Globus pallidus (tissue), 1 donor: Measurements from ENCODE around the gene CTBP2.
"Not testable (repeated sequence)": the region's sequence is repeated elsewhere in the genome, so short reads cannot be mapped to it uniquely, and the experiment has no call there.

Experiments used
- DNase-seq: peaks from one replicate; pipeline ENCODE4 v3.0.0-alpha.2; 2015; ENCODE audit warnings: low spot score

Gene CTBP2

DNA sequence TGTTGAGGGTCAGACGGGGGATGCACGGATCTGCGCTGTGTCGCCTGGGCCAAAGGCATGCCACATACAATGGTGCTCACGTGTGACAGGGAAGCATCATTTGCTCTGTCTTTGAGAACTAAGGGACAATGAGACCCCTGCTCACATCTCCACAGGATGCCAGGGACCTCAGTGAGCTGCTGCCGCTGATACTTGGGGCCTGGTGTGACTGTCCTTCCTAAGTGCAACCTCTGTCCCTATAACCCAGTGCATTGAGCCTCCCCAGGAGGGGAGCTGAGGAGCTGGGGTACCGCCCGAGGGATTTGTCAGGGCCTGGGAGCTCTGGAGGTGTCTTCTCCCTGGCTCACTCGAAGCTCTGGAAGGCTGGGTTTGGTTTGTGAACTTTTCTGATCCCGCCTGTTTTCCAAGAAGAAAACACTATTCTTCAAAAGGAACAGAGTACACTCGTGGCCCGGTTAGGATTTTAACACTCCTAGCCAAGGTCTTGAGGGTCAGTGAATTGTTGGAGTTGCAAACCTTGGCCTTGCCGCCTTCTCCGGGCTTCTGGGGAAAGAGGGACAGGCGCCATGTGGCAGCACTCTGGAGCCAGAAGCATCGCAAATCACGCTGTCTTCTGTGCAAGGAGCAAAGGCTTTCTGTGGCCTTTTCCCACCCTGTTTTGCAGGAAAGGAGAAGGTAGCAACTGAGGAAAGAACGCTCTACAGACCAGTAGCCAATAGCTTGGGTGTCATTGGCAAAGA is 26.2 kb upstream of the CTBP2 start:
- no peak for DNase-seq

GRCh38 chr10:125179107-125179506 is 18.7 kb upstream of the CTBP2 start:
- not testable (repeated sequence) for DNase-seq

- DNase-seq = no peak
Observed at GRCh38 chr10:125177641-125178640, 17.6 kb upstream of the CTBP2 start.

DNA sequence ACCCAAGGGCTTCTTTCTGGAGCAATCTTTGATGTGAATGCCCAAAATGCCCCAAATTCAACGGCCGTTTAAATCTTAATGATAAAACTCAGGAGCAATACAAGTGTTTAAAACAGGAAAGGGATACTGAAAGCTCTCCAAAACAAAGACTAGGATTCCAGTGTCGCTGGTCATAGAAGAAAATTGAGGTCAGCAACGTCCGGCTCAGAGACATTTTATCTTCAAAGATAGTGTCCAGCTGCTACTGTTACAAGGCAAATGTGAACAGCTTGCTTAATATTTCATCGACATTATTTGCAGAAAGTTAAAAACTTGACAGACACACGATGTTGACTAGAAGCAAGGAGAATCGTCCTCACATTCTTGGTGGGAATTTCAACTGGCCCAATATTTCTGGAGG is 15.4 kb upstream of the CTBP2 start:
- no peak for DNase-seq

GRCh38 chr10:125174360-125174759 is 14.0 kb upstream of the CTBP2 start:
- DNase-seq = no peak

GRCh38 chr10:125172694-125173093 is 12.3 kb upstream of the CTBP2 start:
- DNase-seq = no peak

- no peak for DNase-seq
Observed at GRCh38 chr10:125171402-125172306, 11.3 kb upstream of the CTBP2 start.

DNA sequence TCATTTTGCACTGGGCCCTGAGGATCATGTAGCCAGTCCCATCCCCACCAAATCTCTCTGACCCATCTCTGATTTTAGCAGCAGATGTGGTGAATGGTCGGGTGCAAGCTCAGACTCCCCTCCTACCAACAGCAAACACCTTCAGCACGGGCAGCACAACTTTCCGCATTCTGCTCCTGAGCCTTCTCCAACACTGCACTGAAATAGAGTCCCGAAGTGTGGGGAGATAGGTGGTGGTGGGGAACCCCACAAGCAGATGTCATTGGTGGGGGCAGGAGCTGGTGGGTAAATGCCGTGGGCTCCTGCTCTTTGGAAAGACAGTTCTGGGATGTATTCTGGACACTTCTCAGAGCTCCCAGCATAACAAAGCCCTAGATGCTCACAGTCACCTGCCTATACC is 9.6 kb upstream of the CTBP2 start:
- no peak for DNase-seq

DNA sequence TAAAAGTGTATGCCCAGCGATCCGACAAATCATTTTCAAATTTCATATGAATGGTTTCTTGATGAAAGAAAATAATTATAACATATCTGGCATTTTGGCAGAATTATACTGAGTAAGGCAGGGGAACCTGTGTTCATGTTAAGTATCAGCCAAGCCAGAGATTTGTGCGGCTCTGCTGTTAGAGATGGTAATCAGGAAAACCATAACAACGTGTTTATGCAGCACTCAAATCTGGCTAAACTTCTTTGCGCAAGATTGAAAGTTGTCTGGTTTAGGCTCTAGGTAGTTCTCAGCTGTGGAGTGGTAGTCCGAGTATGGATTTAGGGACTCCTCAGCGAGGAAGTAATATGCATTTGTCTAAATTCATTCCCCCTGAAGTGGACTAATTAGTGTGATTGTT is 8.9 kb upstream of the CTBP2 start:
- DNase-seq = no peak

DNA sequence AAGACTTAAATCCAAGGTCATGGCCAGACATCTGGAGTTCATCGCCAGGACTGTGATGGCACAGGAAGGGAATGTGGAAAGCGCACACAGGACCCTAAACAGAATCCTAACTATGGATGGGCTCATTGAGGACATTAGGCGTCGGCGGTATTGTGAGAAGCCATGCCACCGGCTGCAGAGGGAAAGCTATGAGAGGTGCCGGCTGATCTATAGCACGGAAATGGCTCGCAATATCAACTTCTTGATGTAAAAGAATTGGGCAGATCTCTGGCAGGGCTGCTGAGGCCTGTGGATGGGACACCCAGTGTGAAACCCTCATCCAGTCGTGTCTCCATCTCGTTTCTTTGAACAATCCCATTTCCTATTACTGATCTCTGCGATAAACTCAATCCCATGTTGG is 6.3 kb upstream of the CTBP2 start:
- DNase-seq = no peak

DNA sequence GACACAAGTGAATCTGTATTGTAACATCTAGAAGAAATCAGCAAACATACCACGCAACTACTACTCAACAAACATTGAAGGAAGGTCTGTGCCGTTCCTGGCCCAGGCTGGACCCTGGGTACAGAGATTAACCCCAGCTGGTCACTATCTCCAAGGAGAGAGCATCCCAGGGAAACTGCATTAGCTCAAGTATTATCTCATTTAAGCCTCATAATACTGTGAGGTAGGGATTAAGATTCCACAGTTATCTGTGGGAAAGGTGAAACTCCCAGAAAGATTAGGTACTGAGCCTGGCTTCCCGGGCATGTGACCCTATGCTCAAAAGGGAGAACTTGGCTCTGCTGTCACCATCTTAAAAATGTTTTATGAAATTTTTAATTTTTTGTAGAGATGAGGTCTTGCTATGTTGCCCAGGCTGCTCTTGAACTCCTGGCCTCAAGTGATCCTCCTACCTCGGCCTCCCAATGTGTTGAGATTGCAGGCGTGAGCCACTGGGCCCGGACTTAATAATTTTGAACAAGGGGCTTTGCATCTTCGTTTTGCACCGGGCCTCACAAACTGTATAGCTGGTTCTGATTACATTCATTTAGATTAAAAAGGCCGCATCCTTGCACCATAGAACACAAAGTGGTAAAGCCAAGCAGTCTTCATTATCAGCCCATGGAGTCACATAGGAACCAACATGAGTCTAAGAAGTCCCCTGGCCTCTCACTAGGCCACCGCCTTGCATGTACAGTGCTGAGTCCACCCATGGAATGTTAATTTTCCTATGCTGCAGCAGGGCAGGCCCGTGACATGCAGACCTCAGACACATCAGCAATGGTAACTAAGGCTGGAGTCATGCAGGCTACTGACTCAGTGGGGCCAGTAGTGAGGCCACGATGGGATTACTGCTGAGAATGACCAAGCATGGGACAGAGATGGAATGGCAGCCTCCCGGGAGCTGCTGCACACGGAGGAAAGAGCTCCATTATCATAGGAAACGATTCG is 5.5 kb upstream of the CTBP2 start:
- no peak for DNase-seq

- DNase-seq = no peak
Observed at GRCh38 chr10:125164421-125164820, 4.1 kb upstream of the CTBP2 start.

GRCh38 chr10:125163803-125164202 is 3.4 kb upstream of the CTBP2 start:
- no peak for DNase-seq

DNA sequence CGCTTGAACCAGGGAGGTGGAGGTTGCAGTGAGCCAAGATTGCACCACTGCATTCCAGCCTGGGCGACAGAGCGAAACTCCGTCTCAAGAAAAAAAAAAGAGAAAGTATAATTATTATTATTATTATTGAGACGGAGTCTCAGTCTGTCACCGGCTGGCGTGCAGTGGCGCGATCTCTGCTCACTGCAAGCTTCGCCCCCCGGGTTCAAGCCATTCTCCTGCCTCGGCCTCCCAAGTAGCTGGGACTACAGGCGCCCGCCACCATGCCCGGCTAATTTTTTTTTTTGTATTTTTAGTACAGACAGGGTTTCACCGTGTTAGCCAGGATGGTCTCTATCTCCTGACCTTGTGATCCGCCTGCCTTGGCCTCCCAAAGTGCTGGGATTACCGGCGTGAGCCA is 2.9 kb upstream of the CTBP2 start:
- DNase-seq = not testable (repeated sequence)

- no peak for DNase-seq
Observed at GRCh38 chr10:125162120-125162931, 2.0 kb upstream of the CTBP2 start.

DNA sequence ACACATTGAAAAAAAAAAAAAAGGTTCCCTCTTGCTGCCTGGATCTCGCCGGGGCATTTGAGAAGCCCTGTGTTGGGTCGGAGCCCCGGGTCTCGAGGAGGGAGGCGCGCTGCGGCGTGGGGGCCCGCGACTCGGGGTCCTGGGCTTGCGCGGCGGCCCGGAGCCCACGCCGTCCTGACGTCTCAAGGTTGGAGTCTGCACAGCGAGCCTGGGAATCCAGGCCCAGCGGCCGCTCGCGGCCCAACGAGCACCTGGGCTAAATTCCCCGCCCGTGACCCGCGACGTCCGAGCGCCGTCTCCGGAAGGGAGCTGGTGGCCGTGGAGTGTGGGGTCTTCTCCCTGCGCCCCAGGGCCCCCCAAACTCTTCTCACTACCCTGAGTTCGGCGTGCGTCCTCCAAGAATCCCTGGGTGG is 1.4 kb upstream of the CTBP2 start:
- no peak for DNase-seq

DNA sequence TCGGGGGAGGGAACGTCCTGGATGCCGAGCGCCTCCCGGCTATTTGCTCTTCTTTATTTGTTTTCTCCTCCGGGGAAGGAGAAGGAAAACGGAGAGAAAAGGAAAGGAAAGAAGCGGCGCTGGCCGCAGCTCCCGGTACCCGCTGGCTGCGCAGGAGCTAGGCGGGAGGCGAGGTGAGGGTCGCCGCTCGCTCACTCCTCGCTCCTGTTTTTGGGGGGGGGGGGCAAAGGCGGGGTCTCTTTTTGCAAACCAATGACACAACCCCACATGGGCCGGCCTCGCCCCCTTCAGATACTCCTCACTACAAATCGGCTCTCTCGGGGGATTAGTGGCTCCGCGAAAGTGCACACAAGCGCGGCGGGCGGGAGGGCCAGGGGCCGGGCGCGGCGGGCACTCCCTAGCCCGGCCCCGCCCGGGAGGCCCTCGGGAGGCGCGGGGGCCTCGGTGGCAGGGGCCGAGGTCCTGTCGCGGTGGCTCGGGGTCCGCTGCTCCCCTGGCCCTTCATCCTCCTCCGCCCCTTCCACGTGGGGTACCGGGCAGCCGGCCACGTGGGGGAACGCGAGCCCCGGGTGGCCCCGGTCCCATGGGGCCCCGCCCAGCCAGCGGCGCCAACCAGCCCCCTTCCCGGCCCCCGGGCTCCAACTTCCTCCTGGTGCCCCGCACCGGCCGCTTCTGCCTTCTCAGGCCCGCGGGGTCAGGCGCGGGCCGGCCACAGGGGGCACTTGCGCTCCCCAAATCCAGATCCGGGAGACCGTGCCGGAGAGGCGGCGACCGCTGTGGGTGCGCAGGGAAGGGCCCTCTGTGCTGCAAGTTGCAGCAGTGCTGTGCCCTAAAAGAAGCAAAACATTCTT is 718 bp upstream of the CTBP2 start:
- peak; percentile 67 for DNase-seq

DNA sequence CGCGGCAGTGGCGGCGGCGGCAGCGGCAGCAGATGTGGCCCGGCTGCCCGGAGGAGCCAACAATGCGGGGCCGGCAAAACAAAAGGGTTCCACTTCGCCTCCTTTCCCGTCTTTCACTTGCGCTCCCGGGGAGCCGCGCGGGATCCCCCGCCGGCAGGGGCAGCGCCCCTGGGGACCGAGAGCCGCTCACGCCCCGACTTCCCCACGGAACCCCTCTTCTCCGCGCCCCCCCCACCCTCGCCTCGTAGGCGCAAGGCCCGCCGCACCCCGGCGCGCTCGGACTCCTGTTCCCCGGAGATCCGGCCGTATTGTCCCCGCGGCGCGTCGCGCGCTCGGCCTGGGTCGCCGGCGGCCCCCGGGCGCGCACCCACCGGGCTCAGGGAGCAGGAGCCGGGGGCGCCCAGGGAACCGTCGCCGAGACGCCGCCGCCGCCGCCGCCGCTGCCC is 854 bp downstream of the CTBP2 start:
- DNase-seq = no peak
